Cardiac muscle cell (in vitro differentiated cells and primary cell): ENCODE data around the gene ABHD12. TPM values are rescaled to one million over a fixed set of nuclear protein-coding genes. Genes with fewer than 3 reads are reported as not detected.

Experiments used
- DNase-seq, 2 donors: peaks; one replicate each; pipeline versions ENCODE4 v3.0.0 to v3.0.0-alpha.2; 2010 to 2017; ENCODE audit warnings: low read depth in 1 of 2, low spot score in 1 of 2
- H3K27ac ChIP-seq: fragments of 200-600 bp; sonication (generic); 2 replicates; pipeline ENCODE4 v1.5.1; 2016
- H3K27me3 ChIP-seq: fragments of 200-600 bp; sonication (generic); 2 replicates; pipeline ENCODE4 v1.6.0; 2016; ENCODE audit warnings: control low read depth
- H3K36me3 ChIP-seq: fragments of 200-600 bp; sonication (generic); 2 replicates; pipeline ENCODE4 v1.5.1; 2016; ENCODE audit warnings: control low read depth
- H3K4me1 ChIP-seq: fragments of 200-600 bp; sonication (generic); 2 replicates; pipeline ENCODE4 v1.8.1; 2017; ENCODE audit warnings: low read depth, mild to moderate bottlenecking, mixed run types
- H3K4me3 ChIP-seq: fragments of 200-600 bp; sonication (generic); 2 replicates; pipeline ENCODE4 v1.5.1; 2016; ENCODE audit warnings: mild to moderate bottlenecking
- H3K9me3 ChIP-seq: fragments of 200-600 bp; sonication (generic); 2 replicates; pipeline ENCODE4 v1.5.1; 2017; ENCODE audit warnings: low read depth, mild to moderate bottlenecking, control low read depth
- CTCF ChIP-seq: IDR thresholded peaks from 2 replicates; pipeline ENCODE4 v1.5.1; 2012; ENCODE audit warnings: low read depth, mild to moderate bottlenecking, low read length
- polyA plus RNA-seq: library from polyadenylated mRNA; unstranded; fragments of >200 nt; fragmentation: Nextera tagmentation; extraction: Ambion mirVana; gene quantifications from 2 replicates; pipeline ENCODE4 v1.2.1, GENCODE V29; 2016
- total RNA-seq: library from RNA; depleted of rRNA; stranded (reverse); fragments of >200 nt; gene quantifications from 2 replicates; pipeline ENCODE4 v1.2.3, GENCODE V29; 2016

ABHD12 gene
- total and polyA plus RNA-seq, 2 experiments from 2014 or later, result 57.4 to 113 TPM

GRCh38 chr20:25283221-25283951 is 107.2 kb downstream of the ABHD12 start:
- Histone ChIP-seq H3K4me3 (no peak overlapping the region), H3K9me3 (no peaks in the 10 kb centered on the region), H3K36me3 (peaks cover 81% of the 10 kb centered on the region), H3K27ac (no peak overlapping the region), H3K4me1 (no peaks in the 10 kb centered on the region), H3K27me3 (no peaks in the 10 kb centered on the region)
- TF ChIP-seq CTCF, result no peak
- DNase-seq, result no peak

- Histone ChIP-seq H3K27ac (no peak overlapping the region), H3K27me3 (no peaks in the 10 kb centered on the region), H3K4me3 (no peak overlapping the region), H3K36me3 (peaks cover 80% of the 10 kb centered on the region), H3K4me1 (no peaks in the 10 kb centered on the region), H3K9me3 (no peaks in the 10 kb centered on the region)
- no peak for DNase-seq
- TF ChIP-seq CTCF, result no peak
These were observed 107.8 kb downstream of the ABHD12 start for GRCh38 chr20:25282796-25283195.

DNA sequence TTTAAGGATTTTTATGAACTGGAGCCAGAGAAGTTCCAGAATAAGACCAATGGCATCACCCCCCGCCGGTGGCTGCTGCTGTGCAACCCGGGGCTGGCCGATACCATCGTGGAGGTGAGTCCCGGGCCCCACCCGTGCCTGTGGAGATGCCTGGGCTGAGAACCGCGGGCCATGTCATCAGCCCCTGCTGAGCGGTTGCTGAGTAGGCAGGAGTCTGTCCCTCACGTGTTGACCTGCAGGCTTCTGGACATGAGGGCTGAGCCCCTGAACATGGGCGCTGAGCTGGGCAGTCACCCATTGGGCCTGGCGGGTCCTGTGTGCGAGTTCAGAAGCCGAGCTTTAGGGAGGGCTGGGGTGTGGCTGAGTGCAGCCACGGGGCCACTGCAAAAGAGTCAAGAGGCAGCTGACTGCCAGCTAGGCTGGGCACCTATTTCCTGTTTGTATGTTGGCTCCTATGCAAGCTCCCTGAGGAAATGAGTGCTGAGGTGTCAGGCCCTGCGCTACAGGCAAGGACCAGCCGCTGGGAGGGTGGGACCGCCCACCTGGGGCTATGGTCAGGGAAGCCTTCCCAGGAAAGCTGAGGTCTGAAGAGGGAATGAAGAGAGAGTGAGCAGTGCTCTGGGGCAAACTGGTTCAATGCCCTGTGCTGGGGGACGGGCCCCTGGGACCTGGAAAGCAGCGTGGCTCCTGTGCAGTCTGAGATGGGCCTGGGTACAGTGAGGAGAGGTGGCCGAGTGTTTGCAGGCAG is 108.4 kb downstream of the ABHD12 start:
- Histone ChIP-seq H3K4me1 (no peaks in the 10 kb centered on the region), H3K4me3 (no peak overlapping the region), H3K9me3 (no peaks in the 10 kb centered on the region), H3K27me3 (no peaks in the 10 kb centered on the region), H3K27ac (no peak overlapping the region), H3K36me3 (peaks cover 80% of the 10 kb centered on the region)
- DNase-seq, result no peak
- TF ChIP-seq CTCF, result no peak

GRCh38 chr20:25281541-25281991 is 109.1 kb downstream of the ABHD12 start:
- no peak for DNase-seq
- TF ChIP-seq CTCF, result no peak
- H3K27ac ChIP-seq, result no peak overlapping the region
- no peak overlapping the region for H3K4me3 ChIP-seq
- H3K4me1 ChIP-seq, result no peaks in the 10 kb centered on the region
- H3K27me3 ChIP-seq, result no peaks in the 10 kb centered on the region
- no peaks in the 10 kb centered on the region for H3K9me3 ChIP-seq
- H3K36me3 ChIP-seq, result peaks cover 76% of the 10 kb centered on the region

- no peak for TF ChIP-seq CTCF
- no peak overlapping the region for H3K4me3 ChIP-seq
- DNase-seq, result no peak
- H3K27me3 ChIP-seq, result no peaks in the 10 kb centered on the region
- H3K27ac ChIP-seq, result no peak overlapping the region
- H3K36me3 ChIP-seq, result peaks cover 72% of the 10 kb centered on the region
- no peaks in the 10 kb centered on the region for H3K4me1 ChIP-seq
- H3K9me3 ChIP-seq, result no peaks in the 10 kb centered on the region
These were observed 109.8 kb downstream of the ABHD12 start for GRCh38 chr20:25280574-25281535.
